Body of pancreas (tissue), 4 donors: ENCODE measurements around the gene ADAMTSL3.

Experiments used
- POLR2A ChIP-seq, 3 donors: fragments of 450-650 bp; IDR thresholded peaks; one replicate each; pipeline ENCODE4 v1.6.1; 2016; ENCODE audit warnings: antibody characterized with exemption in 3 of 3, mild to moderate bottlenecking in 2 of 3
- TF ChIP-seq, protein P1 (sequence below), 7 experiments: fragments of 450-650 bp in 4 of 7; fragments of 200-600 bp in 3 of 7; sonication (generic) in 3 of 7; IDR thresholded peaks; one replicate each; pipeline ENCODE4 v1.5.1; 2016 to 2019; ENCODE audit warnings: antibody characterized with exemption in 7 of 7

DNA sequence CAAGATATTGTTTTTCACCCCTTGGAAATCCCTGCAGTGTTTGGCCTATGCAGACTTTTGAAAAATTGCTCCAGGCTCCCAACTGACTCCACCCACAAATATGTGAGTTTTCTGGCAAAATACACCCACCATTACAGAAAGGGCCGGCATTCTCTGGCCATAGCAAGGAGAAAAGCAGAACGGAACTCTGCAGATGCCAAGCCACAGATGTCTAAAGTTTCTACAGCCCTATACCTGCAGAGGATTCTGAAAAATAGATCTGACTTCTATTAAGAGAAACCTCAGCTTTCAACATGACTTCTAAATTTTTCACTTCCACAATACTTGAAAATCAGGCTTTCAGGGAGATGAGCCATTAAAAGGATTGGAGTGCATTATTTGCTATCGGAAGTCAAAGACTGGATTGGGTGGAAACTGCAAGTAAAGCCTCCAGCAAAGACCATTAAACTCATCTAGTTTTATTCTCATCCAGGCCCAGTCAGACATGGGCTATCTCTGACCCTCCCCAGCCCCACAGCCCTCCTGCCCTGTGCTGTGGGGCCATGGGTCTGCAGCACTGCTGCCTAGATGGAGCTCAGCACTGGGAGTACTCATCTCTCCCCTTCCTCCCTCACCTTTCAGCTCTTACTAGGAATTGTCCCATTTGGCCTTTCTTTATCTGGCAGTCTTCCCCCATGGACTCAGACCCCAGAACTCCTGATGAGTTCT, 338.6 kb downstream of the ADAMTSL3 start:
- TF ChIP-seq POLR2A (IDR thresholded peaks at IDR 0.05), result no peak
- TF ChIP-seq, protein P1, sequence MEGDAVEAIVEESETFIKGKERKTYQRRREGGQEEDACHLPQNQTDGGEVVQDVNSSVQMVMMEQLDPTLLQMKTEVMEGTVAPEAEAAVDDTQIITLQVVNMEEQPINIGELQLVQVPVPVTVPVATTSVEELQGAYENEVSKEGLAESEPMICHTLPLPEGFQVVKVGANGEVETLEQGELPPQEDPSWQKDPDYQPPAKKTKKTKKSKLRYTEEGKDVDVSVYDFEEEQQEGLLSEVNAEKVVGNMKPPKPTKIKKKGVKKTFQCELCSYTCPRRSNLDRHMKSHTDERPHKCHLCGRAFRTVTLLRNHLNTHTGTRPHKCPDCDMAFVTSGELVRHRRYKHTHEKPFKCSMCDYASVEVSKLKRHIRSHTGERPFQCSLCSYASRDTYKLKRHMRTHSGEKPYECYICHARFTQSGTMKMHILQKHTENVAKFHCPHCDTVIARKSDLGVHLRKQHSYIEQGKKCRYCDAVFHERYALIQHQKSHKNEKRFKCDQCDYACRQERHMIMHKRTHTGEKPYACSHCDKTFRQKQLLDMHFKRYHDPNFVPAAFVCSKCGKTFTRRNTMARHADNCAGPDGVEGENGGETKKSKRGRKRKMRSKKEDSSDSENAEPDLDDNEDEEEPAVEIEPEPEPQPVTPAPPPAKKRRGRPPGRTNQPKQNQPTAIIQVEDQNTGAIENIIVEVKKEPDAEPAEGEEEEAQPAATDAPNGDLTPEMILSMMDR (IDR thresholded peaks at IDR 0.05), result no peak
